PC-3 (cell line): ENCODE measurements around the gene ENPP5. TPM values are rescaled to one million over a fixed set of nuclear protein-coding genes. Genes with fewer than 3 reads are reported as not detected.
A peak's percentile ranks its signal among the peaks of the same experiment; 100 is the strongest.

Experiments used
- ATAC-seq: fragments of 200-7000 bp; cut with Tn5 transposase; 2 replicates; pipeline ENCODE4 v1.9.1; 2020; ENCODE audit warnings: mild to moderate bottlenecking, moderate library complexity
- BruUV-seq: library from RNA; stranded (reverse); fragments of 400-500 nt; replicated peaks from 2 replicates; lab custom pipeline; 2021; lab: Mats Ljungman, UMichigan
- CTCF ChIA-PET: fragments of 300-600 bp; sonication (Branson Sonifier 250); formaldehyde crosslinking; loops from one replicate; lab custom pipeline; 2022; ENCODE audit warnings: antibody characterized with exemption; lab: Charles Lee
- POLR2A ChIA-PET: fragments of 300-600 bp; sonication (Branson Sonifier 250); formaldehyde crosslinking; loops from one replicate; lab custom pipeline; 2022; ENCODE audit warnings: antibody characterized with exemption; ENCODE audit not compliant: unreplicated experiment; lab: Charles Lee
- DNase-seq: peaks from one replicate; pipeline ENCODE4 v3.0.0-alpha.2; 2015
- H2AFZ ChIP-seq: fragments of 300-600 bp; sonication (generic); 2 replicates; pipeline ENCODE4 v1.6.0; 2016; ENCODE audit warnings: antibody characterized with exemption, low read length
- H3F3A ChIP-seq: fragments of 300-600 bp; sonication (generic); one replicate; pipeline ENCODE4 v1.6.0; 2017; ENCODE audit warnings: antibody characterized with exemption, low read length, control low read depth, mild to moderate bottlenecking; ENCODE audit not compliant: unreplicated experiment
- H3K27ac ChIP-seq: fragments of 300-600 bp; sonication (generic); 2 replicates; pipeline ENCODE4 v1.5.1; 2016; ENCODE audit warnings: mild to moderate bottlenecking, low read length
- H3K27me3 ChIP-seq: fragments of 300-600 bp; sonication (generic); 2 replicates; pipeline ENCODE4 v1.6.1; 2016; ENCODE audit warnings: low read length, mixed read lengths
- H3K36me3 ChIP-seq: fragments of 300-600 bp; sonication (generic); 2 replicates; pipeline ENCODE4 v1.6.1; 2016; ENCODE audit warnings: low read depth, mixed run types, low read length, mixed read lengths
- H3K4me1 ChIP-seq: fragments of 300-600 bp; sonication (generic); 2 replicates; pipeline ENCODE4 v1.5.1; 2016; ENCODE audit warnings: low read length; ENCODE audit not compliant: insufficient read depth
- H3K4me2 ChIP-seq: fragments of 300-600 bp; sonication (generic); 2 replicates; pipeline ENCODE4 v1.6.0; 2016; ENCODE audit warnings: low read length
- H3K4me3 ChIP-seq: fragments of 300-600 bp; sonication (generic); 2 replicates; pipeline ENCODE4 v1.5.1; 2016; ENCODE audit warnings: mild to moderate bottlenecking, low read length, mixed read lengths
- H3K79me2 ChIP-seq: fragments of 300-600 bp; sonication (generic); 2 replicates; pipeline ENCODE4 v1.6.1; 2017; ENCODE audit warnings: low read length, mixed read lengths
- H3K9ac ChIP-seq: fragments of 300-600 bp; sonication (generic); 2 replicates; pipeline ENCODE4 v1.6.0; 2016; ENCODE audit warnings: mild to moderate bottlenecking, low read length
- H3K9me2 ChIP-seq: fragments of 300-600 bp; sonication (generic); replicated peaks from 2 replicates; pipeline ENCODE4 v1.6.1; 2016; ENCODE audit warnings: mixed run types, low read length, mixed read lengths
- H3K9me3 ChIP-seq: fragments of 300-600 bp; sonication (generic); 2 replicates; pipeline ENCODE4 v1.6.1; 2016; ENCODE audit warnings: low read length, mixed read lengths
- H4K20me1 ChIP-seq: fragments of 300-600 bp; sonication (generic); 2 replicates; pipeline ENCODE4 v1.6.1; 2016; ENCODE audit warnings: low read length, mixed read lengths
- EZH2 ChIP-seq: fragments of 300-600 bp; sonication (generic); IDR thresholded peaks from one replicate; pipeline ENCODE4 v1.6.1; 2017; ENCODE audit warnings: antibody characterized with exemption, mild to moderate bottlenecking, low read length; ENCODE audit not compliant: unreplicated experiment
- EZH2phosphoT487 ChIP-seq: fragments of 300-600 bp; sonication (generic); IDR thresholded peaks from 2 replicates; pipeline ENCODE4 v1.6.1; 2018; ENCODE audit warnings: mild to moderate bottlenecking, antibody characterized with exemption, low read length, borderline replicate concordance
- intact Hi-C: fragments of 100-400 bp; cut with micrococcal nuclease; formaldehyde crosslinking; loops from 2 replicates; pipeline ENCODE4 v1.9.0; 2023
- total RNA-seq: library from RNA; depleted of rRNA; stranded (reverse); fragments of >200 nt; gene quantifications from 2 replicates; pipeline ENCODE4 v1.2.3, GENCODE V29; 2014
- TF ChIP-seq, protein P1 (sequence below): fragments of 300-600 bp; sonication (generic); conservative IDR thresholded peaks from 2 replicates; pipeline ENCODE4 v1.5.1; 2017; ENCODE audit warnings: antibody characterized with exemption, low read depth, mild to moderate bottlenecking, low read length

Gene ENPP5
- total RNA-seq, 1 experiment from 2014 or later = 0.04 TPM

DNA sequence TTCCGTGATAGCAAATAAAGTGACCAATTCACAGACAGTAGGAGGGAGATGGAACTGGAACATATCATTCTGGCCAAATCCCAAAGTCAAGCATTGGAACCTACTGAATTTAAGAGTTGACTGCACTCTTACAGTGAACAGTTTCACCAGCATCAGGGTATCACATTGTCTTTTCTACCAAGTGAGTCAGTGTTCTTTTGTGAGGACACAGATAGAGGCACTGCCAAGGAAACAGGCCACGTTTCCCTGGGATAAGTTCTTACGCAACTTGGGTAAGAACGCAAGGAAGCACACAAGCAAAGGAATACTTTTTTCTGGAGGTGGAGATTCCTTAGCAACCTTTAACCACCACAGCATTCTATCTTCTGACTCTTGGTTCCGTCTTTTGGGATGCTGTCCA, 28.6 kb upstream of the ENPP5 start:
- H3K27me3 ChIP-seq = peaks cover 71% of the 10 kb centered on the region
- no TSS peak for BruUV-seq
- H3K4me1 ChIP-seq = no peaks in the 10 kb centered on the region
- DNase-seq (no peak), ATAC-seq (no peak)
- ChIA-PET POLR2A (no interaction called here), CTCF (no interaction called here)
- no peaks in the 10 kb centered on the region for H3F3A ChIP-seq
- H3K9ac ChIP-seq = no peak overlapping the region
- H3K9me2 ChIP-seq = no peaks in the 10 kb centered on the region
- no peak overlapping the region for H3K4me3 ChIP-seq
- no peaks in the 10 kb centered on the region for H3K79me2 ChIP-seq
- no peak overlapping the region for H3K27ac ChIP-seq
- no peak overlapping the region for H2AFZ ChIP-seq
- no peaks in the 10 kb centered on the region for H3K36me3 ChIP-seq
- intact Hi-C loops = no loop called here
- H3K4me2 ChIP-seq = no peak overlapping the region
- H4K20me1 ChIP-seq = no peaks in the 10 kb centered on the region
- TF ChIP-seq, protein P1, sequence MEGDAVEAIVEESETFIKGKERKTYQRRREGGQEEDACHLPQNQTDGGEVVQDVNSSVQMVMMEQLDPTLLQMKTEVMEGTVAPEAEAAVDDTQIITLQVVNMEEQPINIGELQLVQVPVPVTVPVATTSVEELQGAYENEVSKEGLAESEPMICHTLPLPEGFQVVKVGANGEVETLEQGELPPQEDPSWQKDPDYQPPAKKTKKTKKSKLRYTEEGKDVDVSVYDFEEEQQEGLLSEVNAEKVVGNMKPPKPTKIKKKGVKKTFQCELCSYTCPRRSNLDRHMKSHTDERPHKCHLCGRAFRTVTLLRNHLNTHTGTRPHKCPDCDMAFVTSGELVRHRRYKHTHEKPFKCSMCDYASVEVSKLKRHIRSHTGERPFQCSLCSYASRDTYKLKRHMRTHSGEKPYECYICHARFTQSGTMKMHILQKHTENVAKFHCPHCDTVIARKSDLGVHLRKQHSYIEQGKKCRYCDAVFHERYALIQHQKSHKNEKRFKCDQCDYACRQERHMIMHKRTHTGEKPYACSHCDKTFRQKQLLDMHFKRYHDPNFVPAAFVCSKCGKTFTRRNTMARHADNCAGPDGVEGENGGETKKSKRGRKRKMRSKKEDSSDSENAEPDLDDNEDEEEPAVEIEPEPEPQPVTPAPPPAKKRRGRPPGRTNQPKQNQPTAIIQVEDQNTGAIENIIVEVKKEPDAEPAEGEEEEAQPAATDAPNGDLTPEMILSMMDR = no peak
- no peak for TF ChIP-seq EZH2phosphoT487
- no peak for TF ChIP-seq EZH2
- no peaks in the 10 kb centered on the region for H3K9me3 ChIP-seq

DNA sequence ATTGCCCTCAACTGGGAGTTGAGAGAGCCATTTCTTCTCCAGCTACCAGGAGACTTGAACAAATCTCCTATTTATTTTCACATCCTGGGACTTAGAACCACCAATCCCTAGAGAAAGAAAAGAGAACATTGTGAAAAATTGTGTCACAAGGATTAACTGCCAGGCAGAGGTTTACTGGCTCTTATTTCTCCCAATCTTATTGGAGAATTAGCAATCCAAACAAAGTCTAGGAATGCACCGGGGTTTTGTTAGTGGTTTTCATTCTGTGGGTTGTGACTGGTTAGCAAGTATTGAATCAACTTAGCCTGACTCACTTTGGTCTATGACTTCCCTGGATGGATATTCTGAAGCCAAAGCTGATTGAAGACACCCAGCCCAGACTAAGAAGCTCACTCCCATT, 21.2 kb upstream of the ENPP5 start:
- peaks cover 15% of the 10 kb centered on the region for H3K4me1 ChIP-seq
- H3K27me3 ChIP-seq = peaks cover 58% of the 10 kb centered on the region
- H3K4me2 ChIP-seq = no peak overlapping the region
- no peaks in the 10 kb centered on the region for H3K79me2 ChIP-seq
- H3K36me3 ChIP-seq = no peaks in the 10 kb centered on the region
- ChIA-PET POLR2A (no interaction called here), CTCF (no interaction called here)
- BruUV-seq = no TSS peak
- TF ChIP-seq EZH2phosphoT487 (no peak), EZH2 (no peak)
- TF ChIP-seq, protein P1 = no peak
- no peak overlapping the region for H3K9ac ChIP-seq
- ATAC-seq (peak; percentile 78), DNase-seq (peak; percentile 84)
- no peak overlapping the region for H3K4me3 ChIP-seq
- no peak overlapping the region for H3K27ac ChIP-seq
- intact Hi-C loops = no loop called here
- no peak overlapping the region for H2AFZ ChIP-seq
- H4K20me1 ChIP-seq = no peaks in the 10 kb centered on the region
- H3F3A ChIP-seq = no peaks in the 10 kb centered on the region
- H3K9me3 ChIP-seq = no peaks in the 10 kb centered on the region
- no peaks in the 10 kb centered on the region for H3K9me2 ChIP-seq

GRCh38 chr6:46190889-46191288, 20.1 kb upstream of the ENPP5 start:
- Histone ChIP-seq H3K9ac (no peak overlapping the region), H3K79me2 (no peaks in the 10 kb centered on the region), H3F3A (no peaks in the 10 kb centered on the region), H3K36me3 (no peaks in the 10 kb centered on the region), H3K27me3 (peaks cover 56% of the 10 kb centered on the region), H2AFZ (no peak overlapping the region), H3K9me2 (no peaks in the 10 kb centered on the region), H3K4me2 (no peak overlapping the region), H4K20me1 (no peaks in the 10 kb centered on the region), H3K27ac (no peak overlapping the region), H3K4me1 (peaks cover 24% of the 10 kb centered on the region), H3K9me3 (no peaks in the 10 kb centered on the region), H3K4me3 (no peak overlapping the region)
- CTCF ChIA-PET = no interaction called here
- intact Hi-C loops = no loop called here
- POLR2A ChIA-PET = no interaction called here
- no TSS peak for BruUV-seq
- TF ChIP-seq EZH2phosphoT487 (no peak), EZH2 (no peak)
- TF ChIP-seq, protein P1 = no peak
- DNase-seq = no peak
- ATAC-seq = no peak
